ENCODE measurements around the gene TMEM263.

Gene TMEM263

DNA sequence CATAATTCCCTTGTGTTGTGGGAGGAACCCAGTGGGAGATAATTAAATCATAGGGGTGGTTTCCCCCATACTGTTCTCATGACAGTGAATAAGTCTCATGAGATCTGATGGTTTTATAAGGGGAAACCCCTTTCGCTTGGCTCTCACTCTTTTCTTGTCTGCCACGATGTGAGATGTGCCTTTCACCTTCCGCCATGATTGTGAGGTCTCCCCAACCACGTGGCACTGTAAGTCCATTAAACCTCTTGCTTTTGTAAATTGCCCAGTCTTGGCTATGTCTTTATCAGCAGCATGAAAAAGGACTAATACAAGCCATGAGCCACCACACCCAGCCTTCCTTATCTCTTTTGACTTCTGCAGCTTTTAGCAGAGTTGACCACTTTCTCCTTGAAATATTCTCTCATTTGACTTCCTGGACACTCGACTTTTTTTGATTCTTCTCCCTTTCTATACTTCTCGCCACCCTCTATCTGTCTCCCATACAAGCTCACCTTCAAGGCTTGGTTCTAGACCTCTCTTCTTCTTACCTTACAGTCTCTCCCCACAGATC is 29.0 kb downstream of the TMEM263 start:
- H2AFZ ChIP-seq (ENCODE audit: low read depth, low read length): no peak overlapping the region
- no peaks in the 10 kb centered on the region for H4K20me1 ChIP-seq (ENCODE audit: insufficient read depth, low read length)
- no peaks in the 10 kb centered on the region for H3K9me3 ChIP-seq (ENCODE audit: insufficient read depth, low read length)
- H3K27me3 ChIP-seq (ENCODE audit: low read depth, low read length): no peaks in the 10 kb centered on the region
- peaks cover 11% of the 10 kb centered on the region; the same call in 1 of the 2 replicates for H3K4me1 ChIP-seq (ENCODE audit: low read length)
- H3K79me2 ChIP-seq (ENCODE audit: low read length): 0 out of 2 replicates have a peak, but pooled peaks cover 7% of the 10 kb centered on the region
- H3K27ac ChIP-seq (ENCODE audit: low read length): no peak overlapping the region
- no peak overlapping the region for H3K9ac ChIP-seq (ENCODE audit: low read length)
- no peak overlapping the region for H3K4me3 ChIP-seq (ENCODE audit: low read length)
- TF ChIP-seq EZH2phosphoT487 (IDR thresholded peaks at IDR 0.05; ENCODE audit: low read depth): no peak
- TF ChIP-seq, protein P1, sequence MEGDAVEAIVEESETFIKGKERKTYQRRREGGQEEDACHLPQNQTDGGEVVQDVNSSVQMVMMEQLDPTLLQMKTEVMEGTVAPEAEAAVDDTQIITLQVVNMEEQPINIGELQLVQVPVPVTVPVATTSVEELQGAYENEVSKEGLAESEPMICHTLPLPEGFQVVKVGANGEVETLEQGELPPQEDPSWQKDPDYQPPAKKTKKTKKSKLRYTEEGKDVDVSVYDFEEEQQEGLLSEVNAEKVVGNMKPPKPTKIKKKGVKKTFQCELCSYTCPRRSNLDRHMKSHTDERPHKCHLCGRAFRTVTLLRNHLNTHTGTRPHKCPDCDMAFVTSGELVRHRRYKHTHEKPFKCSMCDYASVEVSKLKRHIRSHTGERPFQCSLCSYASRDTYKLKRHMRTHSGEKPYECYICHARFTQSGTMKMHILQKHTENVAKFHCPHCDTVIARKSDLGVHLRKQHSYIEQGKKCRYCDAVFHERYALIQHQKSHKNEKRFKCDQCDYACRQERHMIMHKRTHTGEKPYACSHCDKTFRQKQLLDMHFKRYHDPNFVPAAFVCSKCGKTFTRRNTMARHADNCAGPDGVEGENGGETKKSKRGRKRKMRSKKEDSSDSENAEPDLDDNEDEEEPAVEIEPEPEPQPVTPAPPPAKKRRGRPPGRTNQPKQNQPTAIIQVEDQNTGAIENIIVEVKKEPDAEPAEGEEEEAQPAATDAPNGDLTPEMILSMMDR (IDR thresholded peaks at IDR 0.05; ENCODE audit: low read depth, low read length): no peak
- H3K36me3 ChIP-seq (replicated peaks; ENCODE audit: low read depth, low read length): peaks cover 21% of the 10 kb centered on the region
- H3K4me2 ChIP-seq (ENCODE audit: low read length): no peak overlapping the region

DNA sequence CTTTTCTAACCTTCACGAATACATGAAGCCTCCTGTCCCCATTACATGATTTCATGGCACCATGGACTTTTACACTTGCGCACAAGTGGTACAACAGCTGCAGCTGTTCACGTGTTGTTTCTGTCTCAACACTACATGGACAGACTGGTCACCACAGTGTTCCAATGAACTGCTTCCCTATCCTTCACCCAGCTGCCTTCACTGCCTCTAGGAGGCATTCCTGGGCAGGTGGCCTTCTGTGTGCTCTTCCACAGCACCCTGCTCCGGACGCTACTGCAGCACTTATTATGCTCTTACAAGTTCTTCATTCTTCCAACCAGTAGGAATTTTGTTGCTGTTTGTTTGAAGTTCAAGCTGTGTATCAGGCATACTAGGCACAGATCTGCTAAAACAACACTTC is 29.8 kb downstream of the TMEM263 start:
- Histone ChIP-seq H3K4me2 (ENCODE audit: low read length) (no peak overlapping the region; the same call in 1 of the 2 replicates), H3K9me3 (ENCODE audit: insufficient read depth, low read length) (no peaks in the 10 kb centered on the region), H2AFZ (ENCODE audit: low read depth, low read length) (no peak overlapping the region), H3K27ac (ENCODE audit: low read length) (no peak overlapping the region), H3K9ac (ENCODE audit: low read length) (no peak overlapping the region), H3K4me3 (ENCODE audit: low read length) (no peak overlapping the region), H3K36me3 (replicated peaks; ENCODE audit: low read depth, low read length) (peaks cover 21% of the 10 kb centered on the region), H4K20me1 (ENCODE audit: insufficient read depth, low read length) (no peaks in the 10 kb centered on the region), H3K27me3 (ENCODE audit: low read depth, low read length) (no peaks in the 10 kb centered on the region), H3K4me1 (ENCODE audit: low read length) (peaks cover 11% of the 10 kb centered on the region; the same call in 1 of the 2 replicates), H3K79me2 (ENCODE audit: low read length) (0 out of 2 replicates have a peak, but pooled peaks cover 7% of the 10 kb centered on the region)
- TF ChIP-seq, protein P1 (IDR thresholded peaks at IDR 0.05; ENCODE audit: low read depth, low read length): no peak
- no peak for TF ChIP-seq EZH2phosphoT487 (IDR thresholded peaks at IDR 0.05; ENCODE audit: low read depth)

DNA sequence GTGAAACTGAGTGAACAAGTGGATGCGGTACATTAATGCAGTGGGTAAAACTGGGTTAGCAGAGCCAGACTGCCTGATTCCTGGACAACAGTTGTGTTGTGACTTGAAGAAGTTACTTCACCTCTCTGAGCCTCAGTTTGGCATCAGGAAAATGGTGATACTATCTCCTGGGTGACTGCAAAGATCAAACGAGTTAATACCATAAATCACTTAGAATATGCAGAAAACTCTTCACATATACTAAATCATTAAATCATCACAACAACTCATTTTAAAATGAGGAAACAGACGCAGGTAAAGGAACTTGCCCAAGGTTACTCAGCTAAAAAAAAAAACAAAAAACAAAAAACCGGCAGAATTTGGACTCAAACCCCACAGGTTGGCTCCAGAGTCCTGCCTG is 30.4 kb downstream of the TMEM263 start:
- Histone ChIP-seq H3K27ac (ENCODE audit: low read length) (no peak overlapping the region), H3K9me3 (ENCODE audit: insufficient read depth, low read length) (no peaks in the 10 kb centered on the region), H3K79me2 (ENCODE audit: low read length) (0 out of 2 replicates have a peak, but pooled peaks cover 7% of the 10 kb centered on the region), H3K4me3 (ENCODE audit: low read length) (peak overlapping the region; percentile 78), H3K9ac (ENCODE audit: low read length) (peak overlapping the region; percentile 63), H3K36me3 (replicated peaks; ENCODE audit: low read depth, low read length) (peaks cover 21% of the 10 kb centered on the region), H3K4me1 (ENCODE audit: low read length) (peaks cover 11% of the 10 kb centered on the region; the same call in 1 of the 2 replicates), H2AFZ (ENCODE audit: low read depth, low read length) (peak overlapping the region; percentile 53), H3K4me2 (ENCODE audit: low read length) (peak overlapping the region; percentile 90), H3K27me3 (ENCODE audit: low read depth, low read length) (peaks cover 6% of the 10 kb centered on the region; the same call in 1 of the 2 replicates), H4K20me1 (ENCODE audit: insufficient read depth, low read length) (no peaks in the 10 kb centered on the region)
- TF ChIP-seq, protein P1 (IDR thresholded peaks at IDR 0.05; ENCODE audit: low read depth, low read length): no peak
- TF ChIP-seq EZH2phosphoT487 (IDR thresholded peaks at IDR 0.05; ENCODE audit: low read depth): no peak

DNA sequence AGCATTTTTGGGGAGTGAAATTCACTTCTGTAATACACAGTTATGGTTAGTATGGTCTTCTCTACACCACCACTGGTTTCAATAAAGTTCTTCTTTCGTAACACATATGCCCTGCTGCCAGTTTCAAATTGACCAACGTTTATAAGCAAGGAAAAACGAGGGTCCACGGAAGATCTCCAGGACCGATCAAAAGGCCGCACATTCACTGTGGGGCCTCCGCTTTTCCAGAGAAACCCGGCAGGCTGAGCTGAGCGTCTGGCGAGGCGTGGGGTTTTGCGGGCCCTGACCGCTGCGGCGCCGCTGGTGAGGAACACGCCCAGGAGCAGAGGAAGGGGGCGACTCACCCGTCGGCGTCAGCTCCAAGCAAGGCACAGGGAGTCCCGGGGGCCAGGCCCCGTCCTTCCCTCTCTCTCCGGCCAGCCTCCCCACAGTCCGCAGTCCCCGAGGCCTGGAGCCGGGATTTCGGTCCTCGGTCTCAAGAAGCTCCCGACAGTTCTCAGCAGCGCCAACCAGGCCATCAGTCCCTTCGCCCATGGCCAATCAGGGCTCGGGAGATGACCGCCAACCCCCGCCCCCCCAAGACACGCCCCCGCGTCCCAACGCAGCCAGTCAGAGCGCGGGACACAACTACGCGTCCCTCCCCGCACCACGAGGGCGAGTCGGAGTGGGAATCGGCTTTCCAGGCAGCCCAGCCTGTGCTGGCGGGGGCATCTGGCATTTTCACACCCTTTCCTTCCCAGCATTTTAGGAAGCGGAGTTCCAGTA is 31.1 kb downstream of the TMEM263 start, which contains the start of gene MTERF2:
Gene MTERF2, minus strand, starts transcription at position 522 of the 765 bp plus-strand sequence. CDS start 8,432 bp downstream, outside the sequence.
- H2AFZ ChIP-seq (ENCODE audit: low read depth, low read length): peak within 1 kb of the TSS; percentile 92
- H3K9me3 ChIP-seq (ENCODE audit: insufficient read depth, low read length): no peaks in the 10 kb centered on the region
- H3K27ac ChIP-seq (ENCODE audit: low read length): no peak within 1 kb of the TSS
- H3K27me3 ChIP-seq (ENCODE audit: low read depth, low read length): peaks cover 13% of the 10 kb centered on the region; the same call in 1 of the 2 replicates
- peak within 1 kb of the TSS; percentile 63 for H3K9ac ChIP-seq (ENCODE audit: low read length)
- peaks cover 11% of the 10 kb centered on the region; the same call in 1 of the 2 replicates for H3K4me1 ChIP-seq (ENCODE audit: low read length)
- peaks cover 21% of the 10 kb centered on the region for H3K36me3 ChIP-seq (replicated peaks; ENCODE audit: low read depth, low read length)
- 0 out of 2 replicates have a peak, but pooled peaks cover 7% of the 10 kb centered on the region for H3K79me2 ChIP-seq (ENCODE audit: low read length)
- peak within 1 kb of the TSS; percentile 78 for H3K4me3 ChIP-seq (ENCODE audit: low read length)
- H3K4me2 ChIP-seq (ENCODE audit: low read length): peak within 1 kb of the TSS; percentile 90
- no peak for TF ChIP-seq EZH2phosphoT487 (IDR thresholded peaks at IDR 0.05; ENCODE audit: low read depth)
- TF ChIP-seq, protein P1 (IDR thresholded peaks at IDR 0.05; ENCODE audit: low read depth, low read length): no peak
- H4K20me1 ChIP-seq (ENCODE audit: insufficient read depth, low read length): no peaks in the 10 kb centered on the region
